ENCODE data around the gene PEAR1.
A peak's percentile ranks its signal among the peaks of the same experiment; 100 is the strongest.
"Not testable (repeated sequence)": the region's sequence is repeated elsewhere in the genome, so short reads cannot be mapped to it uniquely, and the experiment has no call there.

The PEAR1 gene

GRCh38 chr1:156922986-156923669 is 29.6 kb downstream of the PEAR1 start:
- in situ Hi-C loops (cut with HindIII; ENCODE audit: low sequenced_read_pairs): no loop called here
- DNase-seq (ENCODE audit: low read depth): no peak
- H3K4me3 ChIP-seq (ENCODE audit: low read depth, low read length): no peak overlapping the region
- TF ChIP-seq CTCF (IDR thresholded peaks at IDR 0.05; ENCODE audit: low read depth, low read length, missing control alignments): no peak

- DNase-seq (ENCODE audit: low read depth): no peak
- no peak for TF ChIP-seq CTCF (IDR thresholded peaks at IDR 0.05; ENCODE audit: low read depth, low read length, missing control alignments)
Observed at GRCh38 chr1:156923670-156924477, 30.4 kb downstream of the PEAR1 start.

GRCh38 chr1:156924478-156925153 is 31.1 kb downstream of the PEAR1 start:
- no peak for DNase-seq (ENCODE audit: low read depth)
- H3K4me3 ChIP-seq (ENCODE audit: low read depth, low read length): no peak overlapping the region
- in situ Hi-C loops (cut with HindIII; ENCODE audit: low sequenced_read_pairs): no loop called here
- TF ChIP-seq CTCF (IDR thresholded peaks at IDR 0.05; ENCODE audit: low read depth, low read length, missing control alignments): no peak

More at GRCh38 chr1:156923670-156924477, 30.4 kb downstream of the PEAR1 start:
- H3K4me3 ChIP-seq (ENCODE audit: low read depth, low read length): no peak overlapping the region
- in situ Hi-C loops (cut with HindIII; ENCODE audit: low sequenced_read_pairs): no loop called here

- in situ Hi-C loops (cut with HindIII; ENCODE audit: low sequenced_read_pairs): no loop called here
- H3K4me3 ChIP-seq (ENCODE audit: low read depth, low read length): no peak overlapping the region
- no peak for DNase-seq (ENCODE audit: low read depth)
- no peak for TF ChIP-seq CTCF (IDR thresholded peaks at IDR 0.05; ENCODE audit: low read depth, low read length, missing control alignments)
Observed at GRCh38 chr1:156925154-156926010, 31.9 kb downstream of the PEAR1 start.

- in situ Hi-C loops (cut with HindIII; ENCODE audit: low sequenced_read_pairs): no loop called here
- H3K4me3 ChIP-seq (ENCODE audit: low read depth, low read length): no peak overlapping the region
- peak; percentile 83 for DNase-seq (ENCODE audit: low read depth)
- no peak for TF ChIP-seq CTCF (IDR thresholded peaks at IDR 0.05; ENCODE audit: low read depth, low read length, missing control alignments)
Observed at GRCh38 chr1:156926175-156926574, 32.7 kb downstream of the PEAR1 start.

- DNase-seq (ENCODE audit: low read depth); in situ Hi-C loops (cut with HindIII; ENCODE audit: low sequenced_read_pairs); H3K4me3 ChIP-seq (ENCODE audit: low read depth, low read length): not testable (repeated sequence)
Observed at GRCh38 chr1:156926695-156927094, 33.2 kb downstream of the PEAR1 start.

All from astrocyte of the cerebellum (primary cell).